EH (cell line): ENCODE results near the gene RALB.
"Not testable (repeated sequence)": the region's sequence is repeated elsewhere in the genome, so short reads cannot be mapped to it uniquely, and the experiment has no call there.

Source experiments
- DNase-seq: peaks from one replicate; pipeline ENCODE4 v3.0.0-alpha.2; 2015; ENCODE audit warnings: low read depth

Gene RALB

GRCh38 chr2:120224735-120225548 is 27.7 kb upstream of the RALB start:
- DNase-seq, result no peak

DNA sequence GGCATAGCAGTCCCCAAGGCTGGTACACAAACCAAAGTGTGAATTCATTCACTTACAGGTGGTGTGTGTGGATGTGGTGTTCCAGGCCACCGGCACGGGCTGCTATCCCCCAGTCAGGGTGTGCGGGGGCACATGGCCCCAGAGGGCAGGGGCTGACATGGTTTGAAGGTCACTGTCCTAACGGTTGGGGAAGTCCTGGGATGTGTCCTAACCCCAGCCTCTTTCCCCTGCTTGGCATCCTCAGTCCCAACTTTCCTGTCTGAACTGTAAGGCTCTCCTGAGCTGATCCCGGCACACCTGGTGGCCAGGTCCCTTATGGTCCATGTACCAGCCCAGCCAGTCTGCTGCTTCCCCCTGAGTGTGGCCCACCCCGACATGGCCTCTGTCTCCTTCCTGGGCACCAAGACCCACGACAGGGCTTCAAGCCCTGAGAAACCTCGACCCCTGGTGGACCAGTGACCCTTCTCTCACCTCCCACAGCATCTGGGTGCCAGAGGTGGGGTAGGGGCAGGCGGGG is 27.0 kb upstream of the RALB start:
- DNase-seq, result no peak

- DNase-seq, result no peak
These were observed 26.3 kb upstream of the RALB start for GRCh38 chr2:120226316-120226715.

GRCh38 chr2:120227111-120227991 is 25.3 kb upstream of the RALB start:
- no peak for DNase-seq

GRCh38 chr2:120228503-120228902 is 24.1 kb upstream of the RALB start:
- no peak for DNase-seq

- DNase-seq, result no peak
These were observed 23.3 kb upstream of the RALB start for GRCh38 chr2:120229341-120229740.

- DNase-seq, result no peak
These were observed 21.9 kb upstream of the RALB start for GRCh38 chr2:120230515-120231471.

DNA sequence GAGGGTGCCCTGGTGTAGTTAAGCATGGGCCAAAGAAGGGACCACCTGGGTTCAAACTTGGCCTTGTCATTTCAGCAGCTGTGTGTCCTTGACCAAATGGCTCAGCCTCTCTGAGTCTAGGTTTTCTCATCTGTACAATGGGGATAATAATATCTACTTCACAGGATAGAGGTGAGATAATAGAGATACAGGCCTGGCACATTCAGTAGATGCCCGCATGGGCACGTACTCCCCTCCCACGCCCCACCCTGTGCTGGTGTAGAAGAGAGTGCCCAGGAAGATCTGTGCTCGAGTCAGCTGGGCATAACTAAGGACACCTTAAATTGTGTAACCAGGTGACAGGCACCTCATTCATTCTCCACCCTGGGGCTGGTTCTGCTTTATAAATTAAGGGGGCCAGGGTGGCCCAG is 21.1 kb upstream of the RALB start:
- DNase-seq, result no peak

DNA sequence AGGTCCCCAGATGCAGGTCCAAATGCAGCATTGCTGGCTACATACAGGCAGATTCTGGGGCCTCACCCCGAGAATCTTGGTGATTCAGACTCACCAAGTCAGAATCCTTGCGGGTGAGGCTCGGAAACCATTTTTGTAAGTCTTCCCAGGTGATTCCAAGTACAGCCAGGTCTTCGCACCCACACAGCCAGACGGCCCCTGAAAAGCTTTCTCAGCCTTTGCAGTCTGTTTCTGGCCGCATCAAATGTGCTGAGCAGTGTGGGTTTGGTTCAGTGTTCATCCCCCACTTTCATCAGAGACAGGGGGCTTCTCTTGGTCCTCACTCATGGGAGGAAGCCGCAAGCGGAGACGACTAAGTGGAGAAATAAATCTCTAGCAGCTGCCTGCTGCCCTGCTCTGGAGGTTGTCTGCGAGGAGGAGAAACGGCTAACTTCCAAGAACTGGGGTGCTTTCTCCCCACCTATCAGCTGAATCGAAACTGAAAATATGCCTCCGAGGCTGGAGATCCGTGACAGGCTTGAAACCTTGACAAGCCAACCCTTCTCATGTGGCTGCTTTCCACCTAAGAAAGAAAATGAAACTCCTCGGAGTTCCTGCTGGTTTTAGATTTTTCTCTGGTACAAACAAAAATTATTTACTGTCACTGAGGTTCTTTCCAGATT is 20.5 kb upstream of the RALB start:
- DNase-seq, result no peak

DNA sequence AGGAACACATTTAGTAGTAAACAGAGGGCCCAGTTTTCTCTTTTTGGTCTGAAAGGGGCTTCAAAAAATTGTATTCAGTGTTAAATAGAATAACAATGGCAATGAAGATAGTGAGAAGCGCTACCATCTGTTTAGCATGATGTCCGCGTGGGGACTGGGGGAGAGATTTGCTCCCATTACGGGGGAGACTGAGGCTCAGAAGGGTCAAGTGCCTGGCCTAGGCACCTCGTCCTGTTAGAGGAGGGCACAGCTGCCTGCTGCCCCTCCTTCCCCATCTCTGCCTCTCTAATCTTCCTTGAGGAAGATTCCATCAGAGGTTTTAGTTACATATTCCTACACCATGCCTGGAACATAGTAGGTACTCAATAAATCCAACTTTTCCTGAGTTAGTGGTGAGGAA is 19.4 kb upstream of the RALB start:
- DNase-seq, result no peak

GRCh38 chr2:120235158-120235557 is 17.5 kb upstream of the RALB start:
- not testable (repeated sequence) for DNase-seq

GRCh38 chr2:120235681-120236080 is 17.0 kb upstream of the RALB start:
- DNase-seq, result no peak

GRCh38 chr2:120236316-120236715 is 16.3 kb upstream of the RALB start:
- no peak for DNase-seq

DNA sequence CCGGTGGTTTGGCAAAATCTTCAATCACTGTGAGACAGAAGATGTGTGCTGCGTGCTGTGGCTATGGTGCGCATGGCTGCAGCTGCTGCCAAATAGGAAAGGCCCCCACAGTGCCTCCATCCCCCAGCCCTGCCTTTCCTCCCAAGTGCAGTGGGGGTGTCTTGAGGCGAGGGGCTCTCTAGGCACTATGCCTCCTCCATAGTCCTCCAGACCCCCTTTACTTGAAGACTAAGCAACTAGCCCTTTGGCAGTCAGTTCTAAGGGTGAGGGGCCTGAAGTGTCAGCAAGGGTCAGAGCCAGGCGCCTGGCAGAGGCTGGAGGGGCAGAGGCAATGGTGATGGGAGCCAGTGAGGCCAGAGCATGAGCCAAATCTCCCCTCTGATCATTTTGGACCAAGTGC is 15.9 kb upstream of the RALB start:
- no peak for DNase-seq

DNA sequence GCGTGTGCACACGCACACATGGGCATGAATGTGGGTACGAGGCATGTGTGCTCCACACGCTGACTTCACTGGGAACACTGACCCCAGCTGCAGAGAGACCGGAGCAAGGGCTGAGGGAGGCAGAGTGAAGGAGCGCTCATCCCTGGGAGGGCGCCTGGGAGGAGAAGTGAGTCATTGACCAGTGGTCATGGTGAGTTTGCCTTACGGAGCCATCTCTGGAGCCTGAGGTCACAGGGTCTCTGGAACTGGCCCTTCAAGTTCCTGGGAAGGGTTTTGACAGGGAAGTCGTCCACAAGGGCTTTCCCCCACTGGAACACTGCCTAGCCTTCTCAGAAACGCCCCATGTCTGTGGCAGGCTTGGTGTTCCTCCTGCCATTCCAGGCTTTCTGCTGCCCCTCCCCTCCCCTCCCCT is 15.2 kb upstream of the RALB start:
- peak; percentile 88 for DNase-seq

GRCh38 chr2:120238728-120239487 is 13.7 kb upstream of the RALB start:
- peak; percentile 90 for DNase-seq

DNA sequence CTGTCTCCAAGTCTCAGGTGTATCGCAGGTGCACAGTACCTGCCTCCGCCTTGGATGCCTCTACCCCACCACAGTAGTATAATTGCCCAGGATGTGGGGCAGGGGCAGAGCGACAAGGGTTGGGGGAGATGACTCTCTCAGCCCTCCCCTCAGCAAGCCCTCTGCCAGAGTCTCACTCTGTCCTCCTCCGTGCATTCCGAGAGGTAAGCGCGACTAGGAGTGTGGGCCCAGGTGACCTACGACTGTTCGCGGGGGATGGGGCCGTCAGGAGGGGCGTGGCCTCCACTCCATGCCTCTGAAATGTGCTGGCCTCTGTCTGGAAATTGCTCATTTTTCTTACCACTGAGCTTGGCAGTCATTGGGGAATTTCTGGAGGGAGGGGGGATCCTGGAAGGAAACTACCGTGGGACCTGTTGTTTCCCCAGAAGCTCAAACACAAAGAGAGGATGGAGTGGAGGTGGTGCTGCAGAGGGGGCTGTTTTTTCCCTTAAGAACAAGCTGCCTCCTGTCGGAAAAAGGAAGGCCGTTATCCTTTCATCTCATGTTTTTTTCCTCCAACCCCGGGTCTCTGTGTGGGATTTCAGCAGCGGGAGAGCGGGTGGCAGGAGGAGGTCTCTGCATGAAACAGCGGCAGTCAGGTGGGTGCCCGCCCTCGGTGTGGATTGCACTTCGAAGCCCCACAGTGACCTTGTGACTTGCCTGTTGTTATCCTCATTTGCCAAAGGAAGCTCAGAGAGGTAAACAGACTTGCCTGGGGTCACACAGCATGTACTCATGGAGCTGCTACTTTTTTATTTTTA is 13.0 kb upstream of the RALB start:
- peak; percentile 91 for DNase-seq

DNA sequence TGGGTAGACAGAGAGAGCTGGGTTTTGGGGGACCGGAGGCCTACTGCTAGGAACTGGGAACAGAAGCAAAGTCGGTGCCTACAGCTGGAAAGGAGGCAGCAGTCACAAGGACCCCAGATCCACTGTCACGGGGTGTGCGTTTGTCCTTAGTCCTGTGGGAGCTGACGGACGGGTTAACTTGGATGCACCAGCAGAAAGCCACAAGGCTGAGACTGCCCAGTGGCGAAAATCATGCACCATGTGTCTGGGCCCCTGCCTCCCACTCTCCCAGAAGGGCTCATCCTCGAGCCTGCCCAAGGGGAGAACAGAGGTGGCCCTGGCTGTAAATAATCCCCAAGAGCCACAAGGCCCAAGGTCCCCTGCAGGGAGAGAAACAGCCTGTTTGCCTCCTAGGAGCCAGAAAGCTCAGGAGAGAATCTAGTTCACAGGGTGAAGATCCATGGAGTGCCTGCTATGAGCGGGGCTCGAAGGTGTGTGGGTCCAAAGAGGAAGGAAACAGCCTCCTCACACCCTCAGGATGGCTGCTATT is 11.7 kb upstream of the RALB start:
- no peak for DNase-seq

DNA sequence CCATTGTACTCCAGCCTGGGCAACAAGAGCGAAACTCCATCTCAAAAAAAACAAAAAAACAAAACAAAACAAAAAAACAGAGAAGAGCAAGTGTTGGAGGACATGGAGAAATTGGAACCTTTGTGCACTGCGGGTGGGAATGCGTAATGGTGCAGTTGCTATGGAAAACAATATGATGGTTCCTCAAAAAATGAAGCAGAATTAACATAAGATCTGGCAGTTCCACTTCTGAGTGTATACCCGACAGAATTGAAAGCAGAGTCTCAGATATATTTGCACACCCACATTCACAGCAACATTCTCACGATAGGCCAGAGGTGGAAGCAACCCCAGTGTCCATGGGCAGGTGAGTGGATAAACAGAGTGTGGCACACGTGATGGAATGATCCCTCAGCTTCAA is 11.0 kb upstream of the RALB start:
- no peak for DNase-seq
